Activated CD8-positive, alpha-beta T cell treated with anti-CD3 and anti-CD28 coated beads, Interleukin-2, amount 10 ng/mL, durations not matched to agents 7 days and 5 days (primary cell): ENCODE data around the gene HLA-B. TPM values are rescaled to one million over a fixed set of nuclear protein-coding genes. Genes with fewer than 3 reads are reported as not detected.

Experiments
- ATAC-seq: fragments of 150-1000 bp; cut with Tn5 transposase; one replicate; pipeline ENCODE4 v1.10.0; 2021; ENCODE audit warnings: moderate library complexity
- CTCF ChIA-PET: fragments of 350-600 bp; sonication (Branson Sonifier 250); formaldehyde crosslinking; loops from one replicate; lab custom pipeline; 2021; ENCODE audit warnings: antibody characterized with exemption; lab: Charles Lee
- POLR2A ChIA-PET: fragments of 350-600 bp; sonication (Branson Sonifier 250); formaldehyde crosslinking; loops from one replicate; lab custom pipeline; 2021; ENCODE audit warnings: antibody characterized with exemption; lab: Charles Lee
- DNase-seq: peaks from one replicate; pipeline ENCODE4 v3.0.0-alpha.2; 2020
- H3K27ac Mint-ChIP-seq: one replicate; pipeline ENCODE4 v1.8.0; 2021; ENCODE audit warnings: mild to moderate bottlenecking, mixed read lengths
- H3K27me3 Mint-ChIP-seq: one replicate; pipeline ENCODE4 v1.8.0; 2021; ENCODE audit warnings: low read depth, mixed read lengths
- H3K36me3 Mint-ChIP-seq: one replicate; pipeline ENCODE4 v1.8.0; 2021; ENCODE audit warnings: low read depth, mixed read lengths
- H3K4me1 Mint-ChIP-seq: one replicate; pipeline ENCODE4 v1.8.0; 2021; ENCODE audit warnings: low read depth, mixed read lengths
- H3K4me3 Mint-ChIP-seq: one replicate; pipeline ENCODE4 v1.8.0; 2021; ENCODE audit warnings: mild to moderate bottlenecking, mixed read lengths
- H3K9me3 Mint-ChIP-seq: one replicate; pipeline ENCODE4 v1.8.0; 2022; ENCODE audit warnings: mixed read lengths; ENCODE audit not compliant: insufficient read depth
- total RNA-seq, 2 experiments: library from RNA; stranded (reverse); gene quantifications; one replicate each; pipeline ENCODE4 v1.2.3, GENCODE V29; 2021

HLA-B gene
- total RNA-seq, 2 experiments from 2014 or later: 3,406 to 3,473 TPM

- CTCF ChIA-PET: interaction anchor here (0.9 kb wide), 1 partner anchor 34 kb away, joined by 3 read pairs; no protein-coding TSS in a partner anchor
- H3K4me1 Mint-ChIP-seq: peaks cover 15% of the 10 kb centered on the region
- POLR2A ChIA-PET: interaction anchor here (0.5 to 0.6 kb wide), 2 partner anchors 23 to 170 kb away, joined by 3 read pairs; no protein-coding TSS in a partner anchor
- H3K27me3 Mint-ChIP-seq: no peaks in the 10 kb centered on the region
- H3K27ac Mint-ChIP-seq: peak overlapping the region; percentile 3
- peak; percentile 62 for DNase-seq
- peaks cover 64% of the 10 kb centered on the region for H3K9me3 Mint-ChIP-seq
- peaks cover 41% of the 10 kb centered on the region for H3K36me3 Mint-ChIP-seq
- H3K4me3 Mint-ChIP-seq: no peak overlapping the region
- peak; percentile 80 for ATAC-seq
Measured at GRCh38 chr6:31332637-31333602, 24.1 kb downstream of the HLA-B start.

DNA sequence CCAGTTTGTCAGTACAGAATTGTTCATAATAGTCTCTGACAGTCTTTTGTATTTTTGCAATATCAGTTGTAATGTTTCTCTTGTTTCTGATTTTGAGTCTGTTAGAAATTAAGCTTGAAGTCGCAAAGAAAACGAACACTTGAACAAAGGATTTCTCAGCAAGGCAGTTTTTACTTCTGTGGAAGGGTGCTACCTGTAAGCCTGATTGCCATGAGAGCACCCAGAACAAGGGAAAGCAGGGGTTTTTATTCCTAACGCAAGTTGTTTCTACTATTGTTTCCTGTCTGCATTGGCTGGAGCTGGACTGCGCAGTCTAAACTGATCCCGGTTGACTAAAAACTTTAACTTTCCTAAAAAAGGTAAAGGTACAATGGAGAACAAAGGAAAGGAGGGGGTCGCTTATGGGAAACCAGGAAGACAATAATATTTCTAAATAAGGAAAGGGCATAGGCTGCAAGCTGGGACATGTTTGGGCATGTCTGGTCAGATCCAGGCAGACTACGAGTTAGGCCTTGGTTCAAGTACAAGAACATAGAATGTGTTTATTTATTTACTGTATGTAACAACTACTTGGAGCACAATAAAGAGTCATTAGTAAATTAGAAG lies 28.5 kb downstream of the HLA-B start:
- ChIA-PET CTCF (no interaction called here), POLR2A (no interaction called here)
- no peak for DNase-seq
- peaks cover 42% of the 10 kb centered on the region for H3K9me3 Mint-ChIP-seq
- H3K36me3 Mint-ChIP-seq: peaks cover 25% of the 10 kb centered on the region
- peaks cover 13% of the 10 kb centered on the region for H3K4me1 Mint-ChIP-seq
- H3K27ac Mint-ChIP-seq: no peak overlapping the region
- ATAC-seq: no peak
- peaks cover 5% of the 10 kb centered on the region for H3K27me3 Mint-ChIP-seq
- H3K4me3 Mint-ChIP-seq: no peak overlapping the region

- H3K27ac Mint-ChIP-seq: no peak overlapping the region
- ChIA-PET POLR2A (no interaction called here), CTCF (interaction anchor here (0.8 kb wide), 1 partner anchor 13 kb away, joined by 3 read pairs; no protein-coding TSS in a partner anchor)
- DNase-seq (no peak), ATAC-seq (no peak)
- no peaks in the 10 kb centered on the region for H3K4me1 Mint-ChIP-seq
- H3K27me3 Mint-ChIP-seq: peaks cover 23% of the 10 kb centered on the region
- peaks cover 5% of the 10 kb centered on the region for H3K36me3 Mint-ChIP-seq
- H3K9me3 Mint-ChIP-seq: peaks cover 6% of the 10 kb centered on the region
- no peak overlapping the region for H3K4me3 Mint-ChIP-seq
Measured at GRCh38 chr6:31321820-31322219, 35.2 kb downstream of the HLA-B start.

DNA sequence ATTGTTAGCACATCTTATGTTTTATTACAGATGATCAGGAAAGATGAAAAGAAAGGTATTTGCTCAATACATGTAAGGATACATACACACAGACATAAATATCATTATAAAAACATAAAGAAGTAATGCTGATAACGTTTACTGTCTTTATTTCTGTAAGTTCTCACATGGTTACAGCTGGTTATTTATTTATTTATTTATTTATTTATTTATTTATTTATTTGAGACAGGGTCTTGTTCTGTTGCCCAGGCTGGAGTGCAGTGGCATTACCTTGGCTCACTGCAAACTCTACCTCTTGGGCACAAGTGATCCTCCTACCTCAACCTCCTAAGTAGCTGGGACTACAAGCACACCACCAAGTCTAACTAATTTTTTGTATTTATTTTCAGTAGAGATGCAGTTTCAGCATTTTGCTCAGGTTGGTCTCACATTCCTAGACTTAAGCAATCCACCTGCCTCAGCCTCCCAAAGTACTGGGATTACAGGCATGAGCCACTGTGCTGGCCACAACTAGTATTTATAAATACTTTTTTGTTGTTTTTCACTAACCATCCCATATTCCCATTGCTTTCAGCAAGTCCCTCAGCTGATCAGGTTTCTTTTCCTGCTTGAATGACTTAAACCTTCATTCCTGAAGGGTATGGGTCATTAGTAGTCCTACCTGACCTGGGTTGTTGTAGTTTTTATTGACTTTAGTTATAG lies 35.8 kb downstream of the HLA-B start:
- Mint-ChIP-seq H3K9me3 (peaks cover 6% of the 10 kb centered on the region), H3K27ac (no peak overlapping the region), H3K4me3 (no peak overlapping the region), H3K4me1 (no peaks in the 10 kb centered on the region), H3K27me3 (peaks cover 23% of the 10 kb centered on the region), H3K36me3 (peaks cover 4% of the 10 kb centered on the region)
- ChIA-PET POLR2A (no interaction called here), CTCF (interaction anchor here (0.8 kb wide), 2 partner anchors 12 to 45 kb away, joined by 3 read pairs; no protein-coding TSS in a partner anchor)
- no peak for DNase-seq
- ATAC-seq: no peak

- H3K9me3 Mint-ChIP-seq: no peaks in the 10 kb centered on the region
- H3K27me3 Mint-ChIP-seq: peaks cover 5% of the 10 kb centered on the region
- H3K4me3 Mint-ChIP-seq: no peak overlapping the region
- no peaks in the 10 kb centered on the region for H3K4me1 Mint-ChIP-seq
- no peak overlapping the region for H3K27ac Mint-ChIP-seq
- DNase-seq: no peak
- CTCF ChIA-PET: no interaction called here
- H3K36me3 Mint-ChIP-seq: no peaks in the 10 kb centered on the region
- ATAC-seq: no peak
- POLR2A ChIA-PET: no interaction called here
Measured at GRCh38 chr6:31317036-31317435, 39.9 kb downstream of the HLA-B start.

- Mint-ChIP-seq H3K4me3 (no peak overlapping the region), H3K4me1 (peaks cover 4% of the 10 kb centered on the region), H3K27me3 (peaks cover 16% of the 10 kb centered on the region), H3K27ac (no peak overlapping the region), H3K36me3 (no peaks in the 10 kb centered on the region), H3K9me3 (no peaks in the 10 kb centered on the region)
- no peak for DNase-seq
- ChIA-PET POLR2A (no interaction called here), CTCF (interaction anchor here (1.2 kb wide), 1 partner anchor 57 kb away, joined by 4 read pairs; no protein-coding TSS in a partner anchor)
- no peak for ATAC-seq
Measured at GRCh38 chr6:31309641-31310040, 47.3 kb downstream of the HLA-B start.

GRCh38 chr6:31308845-31309175 lies 48.2 kb downstream of the HLA-B start:
- CTCF ChIA-PET: interaction anchor here (0.7 to 1.0 kb wide), 2 partner anchors 13 to 112 kb away, joined by 3 read pairs; no protein-coding TSS in a partner anchor
- Mint-ChIP-seq H3K36me3 (no peaks in the 10 kb centered on the region), H3K4me1 (peaks cover 4% of the 10 kb centered on the region), H3K4me3 (no peak overlapping the region), H3K27ac (no peak overlapping the region), H3K27me3 (peaks cover 17% of the 10 kb centered on the region), H3K9me3 (no peaks in the 10 kb centered on the region)
- no peak for DNase-seq
- ATAC-seq: no peak
- POLR2A ChIA-PET: interaction anchor here (1.4 kb wide), 1 partner anchor 44 kb away, joined by 3 read pairs; no protein-coding TSS in a partner anchor

DNA sequence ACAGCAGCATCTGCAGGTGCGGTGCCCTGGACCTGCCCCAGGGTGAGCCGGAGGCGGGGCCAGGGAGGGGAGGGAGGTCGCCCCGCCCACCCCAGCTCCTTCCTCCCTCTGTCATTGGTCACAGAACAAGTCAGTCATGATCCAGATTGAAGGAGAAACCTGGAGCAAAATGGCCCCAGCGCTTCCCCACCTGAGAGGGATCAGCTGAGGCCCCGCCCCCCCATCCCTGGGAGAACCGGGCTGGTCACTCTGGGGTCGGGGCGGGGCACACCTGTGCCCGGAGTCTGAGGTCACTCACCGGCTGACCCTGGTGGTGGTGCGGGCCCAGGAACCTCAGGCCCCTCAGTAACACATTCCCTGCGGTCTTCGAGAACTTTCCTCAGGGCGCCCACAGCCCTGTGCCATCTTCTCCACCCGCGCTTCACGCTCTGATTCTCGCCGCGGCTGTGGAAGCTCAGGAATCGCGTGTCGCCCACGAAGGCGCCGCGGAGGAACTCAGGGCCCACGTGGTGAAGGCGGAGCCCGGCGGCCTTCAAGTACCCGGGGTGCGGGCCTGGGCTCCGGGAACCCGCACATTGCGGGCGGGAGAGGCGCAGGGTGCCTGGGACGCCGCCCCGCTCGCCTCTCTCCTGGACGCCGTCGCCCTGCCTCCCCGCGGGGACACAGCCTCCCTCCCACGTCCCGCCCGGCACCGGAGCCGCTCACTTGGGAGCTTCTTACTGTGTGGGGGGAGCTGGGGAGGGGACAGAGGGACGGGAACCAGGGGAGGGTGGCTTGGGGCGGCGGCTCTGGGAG lies 48.7 kb downstream of the HLA-B start:
- peaks cover 4% of the 10 kb centered on the region for H3K4me1 Mint-ChIP-seq
- CTCF ChIA-PET: interaction anchor here (0.7 to 1.0 kb wide), 2 partner anchors 13 to 112 kb away, joined by 3 read pairs; no protein-coding TSS in a partner anchor
- peaks cover 23% of the 10 kb centered on the region for H3K27me3 Mint-ChIP-seq
- DNase-seq: peak; percentile 39
- H3K27ac Mint-ChIP-seq: no peak overlapping the region
- POLR2A ChIA-PET: interaction anchor here (1.1 to 1.4 kb wide), 2 partner anchors 41 to 44 kb away, joined by 3 to 6 read pairs; no protein-coding TSS in a partner anchor
- H3K4me3 Mint-ChIP-seq: peak overlapping the region; percentile 43
- peak; percentile 61 for ATAC-seq
- no peaks in the 10 kb centered on the region for H3K9me3 Mint-ChIP-seq
- no peaks in the 10 kb centered on the region for H3K36me3 Mint-ChIP-seq

DNA sequence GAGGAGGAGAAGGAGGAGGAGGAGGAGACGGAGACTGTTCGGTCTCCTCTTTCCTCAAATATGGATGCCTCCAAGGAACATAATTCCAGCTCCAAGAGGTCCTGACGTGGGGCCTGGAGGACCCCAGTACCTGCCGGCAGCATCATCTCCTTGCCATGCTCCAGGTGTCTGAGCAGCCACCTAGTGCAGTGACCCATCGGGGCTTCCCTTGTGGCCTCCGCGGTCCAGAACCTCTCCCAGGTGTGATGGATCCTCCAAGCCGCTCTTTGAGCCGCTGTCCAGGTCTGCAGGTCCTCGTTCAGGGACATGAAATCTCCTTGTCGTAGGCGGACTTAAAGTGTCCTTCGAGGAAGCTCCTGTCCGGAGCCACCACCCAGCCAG lies 49.3 kb downstream of the HLA-B start:
- H3K4me3 Mint-ChIP-seq: no peak overlapping the region
- POLR2A ChIA-PET: interaction anchor here (1.1 to 1.4 kb wide), 2 partner anchors 42 to 45 kb away, joined by 3 to 6 read pairs; no protein-coding TSS in a partner anchor
- CTCF ChIA-PET: no interaction called here

DNA sequence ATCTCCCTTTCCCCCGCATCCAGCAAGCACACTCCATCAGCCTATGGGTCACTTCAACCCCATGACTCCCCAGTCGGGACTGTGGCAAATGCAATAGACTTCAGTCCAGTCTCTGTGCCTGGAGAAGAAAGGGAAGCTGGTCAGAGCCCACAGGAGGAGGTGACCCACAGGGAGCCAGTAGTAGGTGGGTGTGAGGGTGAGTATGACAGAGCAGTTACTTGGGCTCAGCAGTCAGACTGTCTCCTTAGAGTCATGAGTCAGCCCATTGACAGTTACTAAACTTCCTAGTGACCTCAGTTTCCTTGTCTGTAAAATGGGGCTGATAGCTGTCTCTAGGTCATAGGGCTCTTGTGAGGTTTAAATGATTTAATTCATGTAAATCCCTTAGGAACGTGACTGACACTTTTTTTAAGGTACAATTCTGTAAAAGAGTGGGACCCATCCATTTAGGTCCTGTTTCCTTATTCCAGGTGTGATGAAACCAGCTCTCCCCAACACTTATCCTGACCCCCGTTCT lies 51.2 kb downstream of the HLA-B start:
- H3K27me3 Mint-ChIP-seq: peaks cover 39% of the 10 kb centered on the region
- no peak overlapping the region for H3K4me3 Mint-ChIP-seq

More for the DNA sequence above, 49.3 kb downstream of the HLA-B start:
- no peaks in the 10 kb centered on the region for H3K9me3 Mint-ChIP-seq
- H3K27ac Mint-ChIP-seq: no peak overlapping the region
- H3K27me3 Mint-ChIP-seq: peaks cover 27% of the 10 kb centered on the region
- ATAC-seq: no peak
- H3K4me1 Mint-ChIP-seq: peaks cover 4% of the 10 kb centered on the region
- no peak for DNase-seq
- H3K36me3 Mint-ChIP-seq: no peaks in the 10 kb centered on the region

More for the DNA sequence above, 51.2 kb downstream of the HLA-B start:
- CTCF ChIA-PET: interaction anchor here (2.4 kb wide), 1 partner anchor 61 kb away, joined by 6 read pairs; no protein-coding TSS in a partner anchor
- Mint-ChIP-seq H3K36me3 (no peaks in the 10 kb centered on the region), H3K9me3 (no peaks in the 10 kb centered on the region), H3K27ac (no peak overlapping the region), H3K4me1 (peaks cover 4% of the 10 kb centered on the region)
- ATAC-seq: no peak
- DNase-seq: no peak
- POLR2A ChIA-PET: no interaction called here
